Lower leg skin (tissue), 4 donors: Measurements from ENCODE around the gene AKAP12. TPM values are rescaled to one million over a fixed set of nuclear protein-coding genes. Genes with fewer than 3 reads are reported as not detected.

Source experiments
- DNase-seq, 2 donors: peaks; one replicate each; pipeline ENCODE4 v3.0.0-alpha.2; 2019; ENCODE audit warnings: low spot score in 2 of 2
- H3K4me3 ChIP-seq: fragments of 200-600 bp; sonication (generic); 2 replicates; pipeline ENCODE4 v1.5.1; 2017; ENCODE audit warnings: mild to moderate bottlenecking, low read depth; ENCODE audit not compliant: poor library complexity, severe bottlenecking
- POLR2A ChIP-seq, 2 donors: fragments of 450-650 bp; IDR thresholded peaks; one replicate each; pipeline ENCODE4 v1.6.1; 2016 to 2017; ENCODE audit warnings: antibody characterized with exemption in 2 of 2, mild to moderate bottlenecking in 1 of 2, moderate library complexity in 1 of 2
- WGBS, 2 donors: methylation state at CpG; one replicate each; pipeline ENCODE4 v1.1.5; 2018; 5-methylcytosine and 5-hydroxymethylcytosine counted together
- intact Hi-C: fragments of 100-400 bp; cut with DNase I; formaldehyde crosslinking; loops from one replicate; pipeline ENCODE4 v1.15.0; 2023; ENCODE audit warnings: low total_unique reads
- total RNA-seq, 4 donors: library from RNA; depleted of rRNA; stranded (reverse); fragments of >200 nt; gene quantifications; one replicate each; pipeline ENCODE4 v1.1.0, GENCODE V29; 2016
- TF ChIP-seq, protein P1 (sequence below), 3 donors: fragments of 450-650 bp; IDR thresholded peaks; one replicate each; pipeline ENCODE4 v1.5.1; 2016; ENCODE audit warnings: antibody characterized with exemption in 3 of 3, mild to moderate bottlenecking in 3 of 3, moderate library complexity in 2 of 3

The AKAP12 gene
- total RNA-seq, 4 donors from 2014 or later = 14.7 to 29.9 (median 16.0) TPM

- H3K4me3 ChIP-seq = no peak overlapping the region
- no peak for TF ChIP-seq POLR2A (IDR thresholded peaks at IDR 0.05)
- TF ChIP-seq, protein P1, sequence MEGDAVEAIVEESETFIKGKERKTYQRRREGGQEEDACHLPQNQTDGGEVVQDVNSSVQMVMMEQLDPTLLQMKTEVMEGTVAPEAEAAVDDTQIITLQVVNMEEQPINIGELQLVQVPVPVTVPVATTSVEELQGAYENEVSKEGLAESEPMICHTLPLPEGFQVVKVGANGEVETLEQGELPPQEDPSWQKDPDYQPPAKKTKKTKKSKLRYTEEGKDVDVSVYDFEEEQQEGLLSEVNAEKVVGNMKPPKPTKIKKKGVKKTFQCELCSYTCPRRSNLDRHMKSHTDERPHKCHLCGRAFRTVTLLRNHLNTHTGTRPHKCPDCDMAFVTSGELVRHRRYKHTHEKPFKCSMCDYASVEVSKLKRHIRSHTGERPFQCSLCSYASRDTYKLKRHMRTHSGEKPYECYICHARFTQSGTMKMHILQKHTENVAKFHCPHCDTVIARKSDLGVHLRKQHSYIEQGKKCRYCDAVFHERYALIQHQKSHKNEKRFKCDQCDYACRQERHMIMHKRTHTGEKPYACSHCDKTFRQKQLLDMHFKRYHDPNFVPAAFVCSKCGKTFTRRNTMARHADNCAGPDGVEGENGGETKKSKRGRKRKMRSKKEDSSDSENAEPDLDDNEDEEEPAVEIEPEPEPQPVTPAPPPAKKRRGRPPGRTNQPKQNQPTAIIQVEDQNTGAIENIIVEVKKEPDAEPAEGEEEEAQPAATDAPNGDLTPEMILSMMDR (IDR thresholded peaks at IDR 0.05) = no peak
- intact Hi-C loops = no loop called here
- WGBS, 2 donors = 80 to 92% methylated on average over 8 of the region's 8 CpGs
- no peak for DNase-seq
Measured at GRCh38 chr6:151301547-151301946, 61.8 kb downstream of the AKAP12 start.

GRCh38 chr6:151303231-151303630 is 63.5 kb downstream of the AKAP12 start:
- 77 to 92% methylated on average over 3 of the region's 3 CpGs for WGBS, 2 donors
- TF ChIP-seq POLR2A (IDR thresholded peaks at IDR 0.05) = no peak
- TF ChIP-seq, protein P1 (IDR thresholded peaks at IDR 0.05) = no peak

GRCh38 chr6:151306269-151306783 is 66.6 kb downstream of the AKAP12 start:
- H3K4me3 ChIP-seq = no peak overlapping the region
- no peak for DNase-seq
- no peak for TF ChIP-seq POLR2A (IDR thresholded peaks at IDR 0.05)
- TF ChIP-seq, protein P1 (IDR thresholded peaks at IDR 0.05) = no peak
- 88 to 91% methylated on average over 12 of the region's 12 CpGs for WGBS, 2 donors
- intact Hi-C loops = no loop called here

More at GRCh38 chr6:151303231-151303630, 63.5 kb downstream of the AKAP12 start:
- H3K4me3 ChIP-seq = no peak overlapping the region
- DNase-seq = no peak
- intact Hi-C loops = no loop called here

- DNase-seq = no peak
- 77 to 79% methylated on average over 4 of the region's 4 CpGs for WGBS, 2 donors
- no peak overlapping the region for H3K4me3 ChIP-seq
- intact Hi-C loops = no loop called here
- no peak for TF ChIP-seq POLR2A (IDR thresholded peaks at IDR 0.05)
- TF ChIP-seq, protein P1 (IDR thresholded peaks at IDR 0.05) = no peak
Measured at GRCh38 chr6:151307501-151307900, 67.7 kb downstream of the AKAP12 start.

- intact Hi-C loops = no loop called here
- no peak for DNase-seq
- TF ChIP-seq, protein P1 (IDR thresholded peaks at IDR 0.05) = no peak
- no peak for TF ChIP-seq POLR2A (IDR thresholded peaks at IDR 0.05)
- WGBS, 2 donors = 88 to 89% methylated on average over 4 of the region's 4 CpGs
- no peak overlapping the region for H3K4me3 ChIP-seq
Measured at GRCh38 chr6:151309619-151310018, 69.9 kb downstream of the AKAP12 start.

DNA sequence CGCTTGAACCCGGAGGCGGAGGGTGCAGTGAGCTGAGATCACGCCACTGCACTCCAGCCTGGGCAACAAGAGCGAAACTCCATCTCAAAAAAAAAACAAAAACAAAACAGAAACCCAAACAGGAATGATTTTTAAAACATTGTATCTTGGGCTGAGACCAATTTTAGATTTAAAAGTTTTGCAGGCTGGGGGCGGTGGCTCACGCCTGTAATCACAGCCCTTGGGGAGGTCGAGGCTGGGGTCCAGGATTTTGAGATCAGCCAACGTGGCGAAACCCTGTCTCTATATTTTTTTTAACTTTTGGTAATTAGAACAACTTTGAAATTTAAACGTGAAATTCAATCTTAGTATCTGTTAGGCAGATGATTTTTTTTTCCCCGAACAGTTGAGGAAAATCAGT is 70.5 kb downstream of the AKAP12 start:
- DNase-seq = no peak
- no peak overlapping the region for H3K4me3 ChIP-seq
- 87 to 89% methylated on average over 12 of the region's 12 CpGs for WGBS, 2 donors
- TF ChIP-seq, protein P1 (IDR thresholded peaks at IDR 0.05) = no peak
- TF ChIP-seq POLR2A (IDR thresholded peaks at IDR 0.05) = no peak
- intact Hi-C loops = no loop called here
